Endothelial cell of umbilical vein (primary cell): ENCODE measurements around the gene RTP3.

Experiments used
- CTCF ChIP-seq, 2 donors: IDR thresholded peaks; 1 replicate in 1 of 2; 2 replicates in 1 of 2; pipeline ENCODE4 v1.5.1; 2011; ENCODE audit warnings: low read length in 2 of 2, mild to moderate bottlenecking in 2 of 2, moderate library complexity in 2 of 2, control low read depth in 1 of 2, inconsistent platforms in 1 of 2, low read depth in 1 of 2; ENCODE audit not compliant: insufficient read depth in 1 of 2; ENCODE audit errors: extremely low read depth in 1 of 2
- POLR2A ChIP-seq: IDR thresholded peaks from 2 replicates; pipeline ENCODE4 v1.6.1; 2012; ENCODE audit warnings: low read depth, mild to moderate bottlenecking, control low read depth, low read length

GRCh38 chr3:46537779-46538178 is 40.0 kb downstream of the RTP3 start:
- no peak for TF ChIP-seq CTCF (IDR thresholded peaks at IDR 0.05; ENCODE audit: extremely low read depth in 1 of 2, insufficient read depth in 1 of 2, low read depth in 1 of 2, low read length in 2 of 2)
- no peak for TF ChIP-seq POLR2A
